NB4 (cell line): ENCODE data around the gene C1QTNF9.
"Not testable (repeated sequence)": the region's sequence is repeated elsewhere in the genome, so short reads cannot be mapped to it uniquely, and the experiment has no call there.

ENCODE experiments used
- CTCF ChIP-seq: IDR thresholded peaks from one replicate; pipeline ENCODE4 v1.5.1; 2012; ENCODE audit warnings: low read depth, low read length
- MAX ChIP-seq: IDR thresholded peaks from 2 replicates; pipeline ENCODE4 v1.6.1; 2011; ENCODE audit warnings: low read depth, low read length
- POLR2A ChIP-seq: IDR thresholded peaks from 2 replicates; pipeline ENCODE4 v1.6.1; 2011; ENCODE audit warnings: mild to moderate bottlenecking; ENCODE audit not compliant: insufficient read length; ENCODE audit errors: extremely low read depth

- not testable (repeated sequence) for TF ChIP-seq CTCF, POLR2A, MAX
Measured at GRCh38 chr13:24322470-24322869, 13.1 kb downstream of the C1QTNF9 start.
